NCI-H2171 treated with DMSO at 0.1 percent for 48 hours (cell line): ENCODE data around the gene RPP25L.
A peak's percentile ranks its signal among the peaks of the same experiment; 100 is the strongest.

Experiments used
- DNase-seq: peaks from one replicate; lab custom pipeline; 2025; lab: John Stamatoyannopoulos, UW

Gene RPP25L

GRCh38 chr9:34585946-34586669 is 25.8 kb downstream of the RPP25L start:
- DNase-seq = no peak

- DNase-seq = no peak
Observed at GRCh38 chr9:34584970-34585369, 26.9 kb downstream of the RPP25L start.

- no peak for DNase-seq
Observed at GRCh38 chr9:34582787-34583186, 29.1 kb downstream of the RPP25L start.

GRCh38 chr9:34581318-34581717 is 30.6 kb downstream of the RPP25L start:
- no peak for DNase-seq

GRCh38 chr9:34580358-34580757 is 31.5 kb downstream of the RPP25L start:
- DNase-seq = no peak

GRCh38 chr9:34579808-34580163 is 32.1 kb downstream of the RPP25L start:
- DNase-seq = no peak

- DNase-seq = no peak
Observed at GRCh38 chr9:34579104-34579807, 32.6 kb downstream of the RPP25L start.

GRCh38 chr9:34578241-34579103 is 33.4 kb downstream of the RPP25L start:
- no peak for DNase-seq

- no peak for DNase-seq
Observed at GRCh38 chr9:34577400-34578240, 34.3 kb downstream of the RPP25L start.

- DNase-seq = no peak
Observed at GRCh38 chr9:34576597-34577399, 35.1 kb downstream of the RPP25L start.

- peak; percentile 32 for DNase-seq
Observed at GRCh38 chr9:34575862-34576596, 35.9 kb downstream of the RPP25L start.

- no peak for DNase-seq
Observed at GRCh38 chr9:34575241-34575640, 36.7 kb downstream of the RPP25L start.

- DNase-seq = no peak
Observed at GRCh38 chr9:34574571-34574970, 37.3 kb downstream of the RPP25L start.

- no peak for DNase-seq
Observed at GRCh38 chr9:34573599-34574325, 38.1 kb downstream of the RPP25L start.

- DNase-seq = no peak
Observed at GRCh38 chr9:34572628-34573027, 39.3 kb downstream of the RPP25L start.

GRCh38 chr9:34572092-34572491 is 39.8 kb downstream of the RPP25L start:
- DNase-seq = no peak

- DNase-seq = no peak
Observed at GRCh38 chr9:34571481-34571810, 40.5 kb downstream of the RPP25L start.

- no peak for DNase-seq
Observed at GRCh38 chr9:34570809-34571480, 41.0 kb downstream of the RPP25L start.

GRCh38 chr9:34570376-34570775 is 41.5 kb downstream of the RPP25L start:
- DNase-seq = peak; percentile 14
